ENCODE data around the gene PIBF1.
"Not testable (repeated sequence)": the region's sequence is repeated elsewhere in the genome, so short reads cannot be mapped to it uniquely, and the experiment has no call there.

The PIBF1 gene

DNA sequence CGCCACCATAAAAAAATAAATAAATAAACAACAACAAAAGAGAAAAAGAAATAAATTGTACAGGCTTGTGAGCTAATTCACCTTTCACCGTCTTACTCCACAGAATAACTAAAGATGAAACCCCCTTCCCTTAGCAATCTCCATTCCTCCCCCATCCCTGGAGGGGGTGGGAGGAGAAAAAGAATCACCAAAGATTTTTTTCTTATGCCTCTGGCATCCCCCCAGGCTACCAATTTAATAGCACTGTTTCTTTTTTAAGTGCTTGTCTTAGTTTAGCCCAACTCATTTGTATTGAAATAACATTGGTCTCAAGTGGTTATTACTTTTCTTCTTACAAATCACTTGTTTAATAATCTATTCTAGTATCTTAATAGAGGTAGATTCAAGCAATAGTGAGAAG, 253.0 kb downstream of the PIBF1 start:
- no peak for DNase-seq

DNA sequence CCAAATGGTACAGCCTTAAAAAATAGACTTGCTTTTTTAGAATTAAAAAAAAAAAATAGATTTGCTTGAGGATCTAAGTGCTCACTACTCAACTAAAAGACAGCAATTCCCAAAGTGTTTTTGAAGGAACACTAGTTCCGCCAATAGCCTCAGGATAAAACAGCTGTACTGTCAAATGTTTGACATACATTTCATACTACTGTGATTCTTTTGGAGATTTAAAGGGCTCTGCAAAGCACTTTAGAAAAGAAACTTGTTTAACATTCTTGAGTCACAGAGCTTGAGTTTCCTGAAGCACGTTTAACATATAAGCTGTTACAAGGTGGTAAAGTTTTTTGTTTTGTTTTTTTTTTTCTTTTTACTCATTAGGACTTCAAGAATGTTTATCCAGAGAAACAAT, 253.7 kb downstream of the PIBF1 start:
- no peak for DNase-seq

DNA sequence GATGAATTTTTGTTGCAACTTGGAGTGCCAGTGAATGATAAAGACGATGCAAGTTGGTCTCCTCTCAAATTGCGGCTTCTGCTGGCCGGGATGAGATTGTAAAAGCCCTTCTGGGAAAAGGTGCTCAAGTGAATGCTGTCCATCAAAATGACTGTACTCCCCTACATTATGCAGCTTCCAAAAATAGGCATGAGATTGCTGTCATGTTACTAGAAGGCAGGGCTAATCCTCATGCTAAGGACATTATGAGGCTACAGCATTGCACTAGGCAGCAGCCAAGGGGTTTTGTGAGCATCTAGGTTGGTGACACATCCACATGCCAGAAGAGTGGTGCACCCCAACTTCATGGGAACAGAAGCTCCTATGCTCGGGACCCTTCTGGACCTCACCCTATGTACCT, 254.6 kb downstream of the PIBF1 start:
- no peak for DNase-seq

DNA sequence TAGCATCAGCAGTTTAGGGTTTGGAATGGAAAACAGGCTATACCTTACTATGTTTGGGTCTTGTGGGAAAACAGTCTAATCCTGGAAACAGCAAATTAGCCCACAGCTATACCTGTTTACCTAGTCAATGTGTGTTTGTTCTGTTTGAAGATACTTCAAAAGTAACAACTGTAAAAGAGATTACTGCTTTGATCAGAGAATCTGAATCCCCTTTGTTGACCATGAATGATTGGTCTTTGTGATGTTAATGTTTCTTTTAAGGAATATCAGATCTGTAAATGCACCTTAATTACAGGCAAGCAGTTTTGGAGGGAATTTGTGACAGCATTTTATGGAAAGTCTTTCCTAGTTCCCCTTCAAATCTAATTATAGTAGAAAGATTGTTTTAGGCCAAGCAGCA, 256.1 kb downstream of the PIBF1 start:
- no peak for DNase-seq

DNA sequence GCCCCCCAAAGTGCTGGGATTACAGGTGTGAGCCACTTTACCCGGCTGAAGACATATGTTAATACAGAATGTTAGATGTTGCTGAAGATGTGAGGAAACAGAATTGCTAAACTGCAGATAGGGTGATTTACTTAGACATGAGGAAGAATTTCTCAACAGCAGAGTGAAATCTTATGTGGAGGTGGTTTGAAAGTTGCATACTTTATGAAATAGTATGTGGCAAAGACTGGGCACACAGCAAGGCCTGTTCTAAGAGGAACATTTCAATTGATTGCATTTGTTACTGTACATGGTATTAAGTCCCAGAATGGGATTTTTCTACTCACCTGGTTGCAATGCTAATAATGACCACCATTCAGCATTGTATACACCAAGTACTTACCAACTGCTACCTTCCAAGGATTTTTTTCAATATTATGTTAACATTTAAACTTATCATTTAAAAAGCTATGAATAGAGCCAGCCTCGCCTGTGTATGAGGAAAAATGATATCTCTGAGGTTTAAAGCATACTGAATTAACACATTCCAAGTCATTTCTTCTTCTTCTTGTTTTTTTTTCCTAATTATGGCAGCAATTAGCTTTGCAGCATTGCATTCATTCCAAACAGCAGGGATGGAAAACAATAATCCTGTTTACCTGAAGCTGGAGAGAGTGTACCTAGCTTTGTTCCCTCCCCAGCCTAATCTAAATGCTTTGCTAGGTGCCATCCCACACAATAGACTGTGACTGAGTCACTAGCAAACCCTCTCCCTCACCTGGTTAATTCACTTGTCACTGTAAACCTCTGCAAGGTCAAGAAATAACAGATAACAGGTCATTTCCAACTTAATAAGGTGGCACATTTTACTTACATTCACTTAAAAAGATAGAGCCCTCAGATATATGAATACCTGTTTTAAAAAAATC, 257.5 kb downstream of the PIBF1 start:
- no peak for DNase-seq

DNA sequence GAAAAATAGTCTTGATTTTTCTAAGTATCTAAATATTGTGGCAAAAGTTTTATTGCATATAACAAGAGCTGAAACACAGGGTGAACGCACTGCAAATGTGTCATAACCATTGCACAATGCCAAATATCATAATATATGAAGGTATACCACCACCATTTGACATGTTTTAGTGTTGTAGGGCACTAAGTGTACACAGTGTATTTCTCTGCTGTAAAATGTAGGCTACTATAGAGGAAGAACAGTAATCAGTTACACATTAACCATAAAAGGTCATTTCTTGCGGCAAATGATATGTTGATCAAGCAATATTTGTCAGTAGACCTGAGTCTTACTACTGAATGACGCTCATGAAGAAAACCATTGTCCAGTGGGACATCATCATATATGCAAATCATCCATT, 258.6 kb downstream of the PIBF1 start:
- no peak for DNase-seq

DNA sequence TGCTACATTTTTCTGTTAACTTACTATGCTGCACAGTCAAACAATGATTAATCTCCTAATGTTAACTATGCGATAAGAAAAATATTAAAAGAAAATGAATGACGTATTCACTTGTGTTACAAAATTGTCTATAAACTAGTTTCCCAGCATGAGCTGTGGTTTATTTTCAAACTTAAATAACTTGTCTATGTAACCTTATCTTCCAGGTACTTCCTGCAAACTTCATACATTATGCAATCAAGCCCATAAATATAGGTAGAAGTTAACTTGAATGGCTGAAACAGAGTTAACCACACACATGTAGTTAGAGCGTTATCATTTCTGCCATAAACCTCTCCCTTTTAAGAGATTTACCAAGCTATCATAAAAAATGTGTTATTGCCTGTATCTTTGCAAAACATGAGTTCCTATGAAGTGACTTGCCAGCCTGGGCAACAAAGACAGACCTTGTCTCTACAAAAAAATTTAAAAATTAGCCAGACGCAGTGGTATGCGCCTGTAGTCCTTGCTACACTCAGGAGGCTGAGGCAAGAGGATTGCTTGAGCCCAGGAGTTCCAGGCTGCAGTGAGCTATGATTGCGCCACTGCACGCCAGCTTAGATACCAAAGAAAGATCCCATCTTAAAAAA, 259.1 kb downstream of the PIBF1 start:
- peak; percentile 66 for DNase-seq

DNA sequence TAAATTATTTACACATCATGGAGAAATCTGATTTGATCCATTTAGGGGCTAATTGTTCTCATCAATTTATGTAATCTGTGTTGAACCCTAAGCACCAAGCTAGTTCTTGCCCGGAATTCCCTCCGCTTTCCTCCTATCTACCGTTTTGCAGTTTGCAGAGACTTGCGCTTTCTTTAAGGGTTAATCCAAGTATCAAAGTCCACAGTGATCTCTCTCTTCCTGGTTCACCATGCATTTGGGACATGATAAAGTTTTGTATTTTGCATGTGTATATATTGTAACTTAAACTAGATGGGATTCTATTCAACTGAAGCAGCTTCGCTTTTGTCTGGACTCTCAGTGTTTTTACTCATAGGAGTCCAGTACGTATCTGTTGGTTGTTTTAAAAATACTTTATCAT, 263.1 kb downstream of the PIBF1 start:
- no peak for DNase-seq

DNA sequence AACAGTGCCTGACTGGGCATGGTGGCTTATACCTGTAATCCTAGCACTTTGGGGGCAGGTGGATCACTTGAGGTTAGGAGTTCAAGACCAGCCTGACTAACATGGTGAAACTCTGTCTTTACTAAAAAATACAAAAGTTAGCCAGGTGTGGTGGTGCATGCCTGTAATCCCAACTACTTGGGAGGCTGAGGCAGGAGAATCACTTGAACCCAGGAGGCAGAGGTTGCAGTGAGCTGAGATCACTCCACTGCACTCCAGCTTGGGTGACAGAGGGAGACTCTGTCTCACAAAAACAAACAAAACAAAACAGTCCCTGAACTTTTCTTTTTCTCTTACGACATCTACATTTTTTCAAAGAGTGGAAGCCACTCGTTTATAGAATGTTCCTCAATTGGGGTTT, 266.7 kb downstream of the PIBF1 start:
- not testable (repeated sequence) for DNase-seq

DNA sequence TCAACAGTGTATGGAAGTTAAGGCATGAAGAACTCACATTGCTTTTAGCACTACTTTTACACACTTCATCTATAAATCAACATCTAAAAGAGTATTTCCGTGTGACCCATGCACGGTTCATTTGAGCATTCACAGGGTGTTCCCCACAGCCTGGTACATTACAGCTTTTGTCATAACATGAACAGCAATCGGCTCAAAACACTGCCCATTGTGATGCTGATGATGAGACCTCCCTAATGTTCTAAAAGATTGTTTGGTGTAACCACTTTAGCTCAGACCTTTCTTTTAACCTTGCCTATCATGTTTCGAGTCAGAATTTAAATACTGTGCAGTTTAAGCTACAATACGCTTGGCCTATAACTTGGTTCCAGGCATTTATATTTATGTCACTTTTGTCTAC, 272.8 kb downstream of the PIBF1 start:
- no peak for DNase-seq

DNA sequence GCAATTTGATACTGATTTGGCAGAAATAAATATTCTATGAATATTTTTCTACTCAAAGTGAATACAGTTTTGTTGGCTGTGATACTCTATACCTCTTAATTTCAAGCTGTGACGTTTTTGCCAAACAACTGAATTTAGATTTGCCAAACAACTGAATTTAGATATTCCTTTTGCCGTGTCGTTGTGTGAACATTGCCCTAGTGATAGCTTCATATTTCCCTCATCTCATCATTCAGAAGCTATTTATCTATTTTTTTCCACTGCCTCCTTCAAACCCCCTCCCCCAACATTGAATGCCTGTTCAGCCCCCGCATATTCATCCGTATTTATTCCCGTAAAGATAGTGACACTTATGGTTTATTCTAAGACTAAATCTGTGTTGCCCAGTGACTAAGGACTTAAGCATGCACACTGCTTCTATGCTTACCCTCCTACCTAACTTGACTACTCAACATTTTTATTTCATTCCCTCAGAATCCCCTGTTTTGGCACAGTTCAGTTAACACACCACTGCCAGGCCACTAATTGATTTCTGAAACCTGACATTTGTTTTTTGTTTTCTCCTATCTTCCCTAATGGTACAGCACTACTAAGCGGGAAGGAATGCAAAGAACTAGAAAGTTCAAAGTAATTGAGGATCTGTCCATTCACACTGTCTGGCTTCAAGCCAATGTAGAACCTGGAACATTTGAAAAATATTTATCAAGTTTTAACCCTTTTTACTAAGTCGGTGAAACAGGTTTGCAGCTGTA, 274.1 kb downstream of the PIBF1 start:
- peak; percentile 80 for DNase-seq

DNA sequence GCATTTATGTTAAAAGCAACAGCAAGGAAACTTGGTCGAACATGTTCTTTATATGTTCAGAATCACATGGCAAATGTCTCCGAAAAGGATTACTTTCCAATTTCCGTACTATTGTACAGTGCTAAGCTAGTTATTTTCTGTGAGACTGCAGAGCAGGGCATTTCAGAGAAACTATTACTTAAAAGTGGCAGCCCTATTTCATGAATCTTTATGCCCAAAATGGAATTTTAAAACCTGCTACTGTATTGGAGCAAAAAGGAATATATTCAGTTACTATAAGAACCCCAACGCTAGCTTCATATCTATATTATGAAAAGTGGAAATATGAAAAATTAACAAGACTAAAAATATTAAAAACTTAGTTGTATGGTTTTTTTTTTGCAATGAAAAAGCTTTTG, 274.6 kb downstream of the PIBF1 start:
- no peak for DNase-seq

DNA sequence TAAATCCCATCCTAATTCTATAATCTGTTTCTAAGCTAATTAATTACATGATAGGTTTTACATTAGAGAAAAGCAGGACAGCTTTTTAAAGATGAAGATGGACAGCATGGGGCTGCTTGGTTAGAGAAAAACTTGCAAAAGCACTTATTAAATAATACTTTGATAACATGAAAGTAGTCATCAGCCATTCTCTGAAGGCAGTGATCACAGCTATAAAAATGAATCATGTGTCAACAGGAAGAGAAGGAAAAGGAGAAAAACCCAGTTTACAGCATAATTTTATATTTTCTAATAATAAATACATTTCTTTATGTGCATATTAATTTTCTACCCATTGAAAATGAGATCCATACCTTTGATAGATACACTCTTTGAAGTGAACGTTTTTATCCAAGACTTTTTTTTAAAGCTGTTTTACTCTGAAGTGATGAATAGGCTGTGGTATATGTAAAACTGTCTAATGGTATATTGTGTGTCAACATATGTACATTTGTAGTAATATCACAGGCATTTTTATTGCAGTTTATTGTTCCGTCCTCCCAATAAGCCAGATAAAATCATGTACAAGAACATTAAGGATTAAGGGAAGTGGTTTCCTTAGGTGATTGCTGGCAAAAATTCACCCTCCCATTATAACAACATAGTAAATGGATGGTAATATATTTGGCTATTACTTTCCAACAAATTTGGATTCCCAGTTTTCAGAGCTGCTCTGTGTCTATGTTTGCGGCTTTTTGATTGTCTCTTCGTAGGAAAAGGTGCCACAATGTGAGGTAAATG, 275.5 kb downstream of the PIBF1 start:
- DNase-seq, result no peak

DNA sequence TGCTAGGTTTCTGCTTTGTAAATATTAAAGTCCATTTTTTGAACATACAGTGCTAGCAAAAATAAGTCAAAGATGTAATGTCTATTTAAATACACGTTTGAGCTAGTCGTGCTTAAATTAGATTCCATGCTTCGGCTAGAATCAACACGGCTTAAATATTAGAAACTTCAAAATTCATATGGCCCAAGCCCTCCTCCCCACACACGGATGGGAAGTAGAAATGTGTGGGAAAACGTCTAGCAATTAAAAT, 276.1 kb downstream of the PIBF1 start:
- no peak for DNase-seq

DNA sequence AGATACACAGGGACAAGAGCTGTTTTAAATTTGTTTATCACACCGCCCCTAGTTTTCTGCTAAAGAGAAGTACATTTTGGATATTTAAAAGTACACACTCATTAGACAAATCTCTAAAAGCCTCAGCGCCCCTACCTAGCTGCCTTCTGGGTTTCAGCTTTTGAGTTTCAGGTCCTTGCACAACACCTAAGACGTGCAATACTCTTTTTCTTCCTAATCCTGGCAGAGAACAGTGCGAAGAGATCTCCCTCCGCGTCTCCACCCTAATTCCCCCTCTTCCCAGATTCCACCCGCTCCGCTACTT, 276.5 kb downstream of the PIBF1 start:
- no peak for DNase-seq

DNA sequence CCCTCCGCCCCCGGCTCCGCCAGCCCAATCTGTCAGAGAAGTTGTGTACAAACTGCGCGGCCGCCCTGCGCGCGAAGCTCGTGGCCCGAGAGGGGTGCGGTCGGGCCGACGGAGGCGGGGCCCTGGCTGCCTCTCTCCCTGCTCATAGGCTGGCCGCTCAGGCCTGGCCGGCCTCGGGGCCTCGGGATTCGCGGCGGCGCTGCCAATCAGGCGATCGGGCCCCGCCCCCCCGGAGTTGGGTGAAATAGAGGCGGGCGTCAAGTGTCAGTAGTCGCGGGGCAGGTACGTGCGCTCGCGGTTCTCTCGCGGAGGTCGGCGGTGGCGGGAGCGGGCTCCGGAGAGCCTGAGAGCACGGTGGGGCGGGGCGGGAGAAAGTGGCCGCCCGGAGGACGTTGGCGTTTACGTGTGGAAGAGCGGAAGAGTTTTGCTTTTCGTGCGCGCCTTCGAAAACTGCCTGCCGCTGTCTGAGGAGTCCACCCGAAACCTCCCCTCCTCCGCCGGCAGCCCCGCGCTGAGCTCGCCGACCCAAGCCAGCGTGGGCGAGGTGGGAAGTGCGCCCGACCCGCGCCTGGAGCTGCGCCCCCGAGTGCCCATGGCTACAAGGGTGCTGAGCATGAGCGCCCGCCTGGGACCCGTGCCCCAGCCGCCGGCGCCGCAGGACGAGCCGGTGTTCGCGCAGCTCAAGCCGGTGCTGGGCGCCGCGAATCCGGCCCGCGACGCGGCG, 277.0 kb downstream of the PIBF1 start, which contains the start of gene KLF5:
TSS of gene KLF5 (plus strand) at position 270 of the 724 bp plus-strand sequence. CDS start at position 593, 323 bp downstream.
- DNase-seq, result peak; percentile 100

DNA sequence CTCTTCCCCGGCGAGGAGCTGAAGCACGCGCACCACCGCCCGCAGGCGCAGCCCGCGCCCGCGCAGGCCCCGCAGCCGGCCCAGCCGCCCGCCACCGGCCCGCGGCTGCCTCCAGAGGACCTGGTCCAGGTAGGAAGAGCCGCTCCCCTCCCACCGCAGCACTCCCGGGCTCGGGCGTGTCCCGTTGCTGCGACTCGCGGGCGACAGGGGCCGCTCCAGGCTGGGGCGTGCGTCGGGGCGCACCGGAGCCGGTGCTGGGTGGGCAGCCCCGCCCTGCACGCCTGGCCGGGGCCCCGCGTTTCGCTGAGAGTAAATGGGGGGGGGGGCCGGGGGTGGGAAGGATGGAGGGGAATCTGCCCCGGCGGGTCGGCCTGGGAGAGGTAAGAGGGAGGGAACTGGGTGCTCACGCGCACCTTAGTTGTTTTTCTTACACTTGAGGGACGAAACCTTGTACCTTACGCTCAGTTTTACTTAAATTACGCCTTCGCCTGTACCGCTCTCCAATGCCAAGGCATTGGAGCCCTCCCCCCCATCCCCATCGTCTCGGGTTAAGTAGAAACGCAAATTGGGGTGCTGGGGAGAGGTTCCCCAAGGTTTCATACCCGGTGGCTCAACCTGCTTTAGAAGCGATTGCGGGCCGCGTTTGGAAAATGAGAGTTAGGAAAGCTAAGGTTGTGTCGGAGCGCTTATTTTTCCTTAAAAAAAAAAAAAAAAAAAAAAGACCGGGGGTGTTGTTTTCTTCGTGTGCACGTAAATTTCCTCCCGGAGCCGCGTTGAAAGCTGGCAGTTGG, 277.7 kb downstream of the PIBF1 start:
- DNase-seq, result peak; percentile 86

DNA sequence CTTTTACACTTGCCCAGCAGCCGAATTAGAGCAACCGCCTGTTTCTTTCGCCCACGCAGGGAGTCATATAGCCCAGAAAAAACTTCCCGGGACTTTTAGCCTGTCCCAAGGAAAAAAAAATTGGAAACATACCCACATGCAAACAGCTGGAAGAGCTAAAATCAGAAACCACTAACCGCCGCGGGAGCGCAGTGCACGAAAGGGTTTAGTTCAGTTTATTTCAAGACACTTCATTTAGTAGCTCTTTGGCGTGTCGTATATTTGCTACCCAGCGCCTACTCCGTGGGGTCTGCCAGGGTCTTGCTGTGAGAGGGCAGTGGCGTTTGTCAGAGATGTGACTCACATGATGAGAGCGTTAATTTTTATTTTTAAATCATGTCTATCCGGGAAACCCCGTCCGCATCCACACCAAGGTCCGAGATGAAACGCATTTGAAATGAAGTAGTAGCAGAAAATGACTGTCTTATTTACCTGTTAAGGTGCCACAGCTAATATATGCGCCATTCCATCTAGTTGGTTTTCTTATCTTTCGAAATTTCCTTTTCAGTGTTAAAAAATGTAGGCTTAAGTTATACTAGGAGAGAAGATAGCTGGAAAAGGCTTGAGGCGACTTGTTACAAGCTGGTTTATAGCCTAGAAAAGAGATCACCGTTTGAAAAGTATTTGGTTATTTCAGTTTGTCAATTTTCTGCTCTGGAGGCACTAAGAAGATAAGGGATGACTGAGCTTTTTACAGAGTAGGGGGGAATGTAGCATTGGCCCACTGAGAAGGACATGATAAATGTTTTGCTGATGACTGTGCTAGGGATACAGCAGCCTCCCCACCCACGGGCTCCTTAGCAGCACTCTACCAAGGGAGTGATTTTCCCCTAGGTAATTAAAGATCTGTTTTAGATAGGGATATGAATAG, 278.6 kb downstream of the PIBF1 start:
- peak; percentile 71 for DNase-seq

DNA sequence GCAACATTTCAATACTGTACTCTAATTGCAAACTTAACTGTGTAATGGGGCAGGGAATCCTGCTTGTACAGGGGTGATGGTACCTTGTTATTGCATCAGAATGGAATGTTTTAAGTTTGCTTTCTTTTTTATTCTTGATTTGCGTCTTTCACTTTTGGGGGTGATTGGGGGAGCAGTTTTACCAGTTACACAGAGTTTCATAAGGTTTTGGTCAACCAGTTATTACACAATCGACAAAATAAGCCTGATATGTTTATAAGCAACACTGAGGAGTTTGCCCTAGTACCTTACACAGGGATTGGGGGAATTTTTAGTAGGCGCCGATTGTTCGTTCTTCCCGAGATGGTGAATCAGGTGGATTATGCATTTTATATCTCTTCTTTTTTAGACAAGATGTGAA, 279.5 kb downstream of the PIBF1 start:
- no peak for DNase-seq

DNA sequence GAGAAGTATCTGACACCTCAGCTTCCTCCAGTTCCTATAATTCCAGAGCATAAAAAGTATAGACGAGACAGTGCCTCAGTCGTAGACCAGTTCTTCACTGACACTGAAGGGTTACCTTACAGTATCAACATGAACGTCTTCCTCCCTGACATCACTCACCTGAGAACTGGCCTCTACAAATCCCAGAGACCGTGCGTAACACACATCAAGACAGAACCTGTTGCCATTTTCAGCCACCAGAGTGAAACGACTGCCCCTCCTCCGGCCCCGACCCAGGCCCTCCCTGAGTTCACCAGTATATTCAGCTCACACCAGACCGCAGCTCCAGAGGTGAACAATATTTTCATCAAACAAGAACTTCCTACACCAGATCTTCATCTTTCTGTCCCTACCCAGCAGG, 279.9 kb downstream of the PIBF1 start:
- peak; percentile 64 for DNase-seq

DNA sequence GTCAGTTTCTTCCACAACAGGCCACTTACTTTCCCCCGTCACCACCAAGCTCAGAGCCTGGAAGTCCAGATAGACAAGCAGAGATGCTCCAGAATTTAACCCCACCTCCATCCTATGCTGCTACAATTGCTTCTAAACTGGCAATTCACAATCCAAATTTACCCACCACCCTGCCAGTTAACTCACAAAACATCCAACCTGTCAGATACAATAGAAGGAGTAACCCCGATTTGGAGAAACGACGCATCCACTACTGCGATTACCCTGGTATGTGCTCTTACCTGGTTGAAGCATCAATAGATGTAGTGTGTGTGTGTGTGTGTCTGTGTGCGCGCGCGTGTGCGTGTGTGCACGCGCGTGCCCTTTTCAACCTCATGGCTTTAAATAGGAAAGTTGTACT, 280.5 kb downstream of the PIBF1 start:
- DNase-seq, result no peak

All from islet precursor cell (in vitro differentiated cells).